Mesenteric fat pad (tissue), 1 donor: ENCODE data around the gene STAMBPL1. TPM values are rescaled to one million over a fixed set of nuclear protein-coding genes. Genes with fewer than 3 reads are reported as not detected.

Source experiments
- DNase-seq: peaks from one replicate; pipeline ENCODE4 v3.0.0-alpha.2; 2020; ENCODE audit warnings: low spot score
- total RNA-seq: library from RNA; stranded (reverse); fragmentation: NEBNext Ultra II Directional; extraction: Animal tissue kit (Norgen Biotek cat#: 25700); gene quantifications from one replicate; pipeline ENCODE4 v1.2.1, GENCODE V29; 2021
- donor health status: DM: yes; HTN: yes; CAD: no.

The STAMBPL1 gene
- total RNA-seq, 1 donor from 2014 or later: 5.1 TPM

DNA sequence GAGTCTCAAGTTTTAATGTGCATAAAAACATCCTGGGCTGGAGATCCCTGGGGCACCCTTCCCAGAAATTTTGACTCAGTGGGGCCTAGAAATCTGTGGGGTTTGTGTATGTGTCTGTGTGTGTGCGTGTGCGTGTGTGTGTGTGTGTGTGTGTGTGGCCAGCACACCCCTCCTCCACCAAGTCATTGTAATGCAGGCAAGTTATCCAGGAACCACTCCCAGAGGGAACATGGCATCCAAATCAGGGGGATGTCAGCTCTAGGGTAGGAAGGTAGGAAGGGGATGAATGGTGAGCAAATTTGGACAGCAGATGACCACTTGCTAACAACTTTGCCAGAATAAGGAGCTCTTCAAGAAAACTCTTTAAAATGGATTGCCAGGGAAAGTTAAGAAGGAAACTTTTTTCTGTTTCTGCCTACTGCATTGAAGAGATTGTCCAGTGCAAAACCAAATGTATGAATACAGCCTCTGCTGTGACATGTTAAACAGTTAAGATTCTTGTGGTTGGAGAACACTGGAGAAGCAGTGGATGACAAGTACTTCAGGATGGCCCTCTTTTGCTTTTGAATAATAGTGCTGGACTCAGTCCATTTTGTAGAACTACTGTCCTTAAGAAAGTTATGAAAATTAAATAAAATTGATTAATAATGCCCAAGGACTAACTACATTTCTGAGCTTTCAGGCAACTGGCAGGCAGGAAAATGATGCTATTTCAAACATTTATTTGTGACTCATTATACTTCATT, 12.3 kb downstream of the STAMBPL1 start:
- DNase-seq: no peak

DNA sequence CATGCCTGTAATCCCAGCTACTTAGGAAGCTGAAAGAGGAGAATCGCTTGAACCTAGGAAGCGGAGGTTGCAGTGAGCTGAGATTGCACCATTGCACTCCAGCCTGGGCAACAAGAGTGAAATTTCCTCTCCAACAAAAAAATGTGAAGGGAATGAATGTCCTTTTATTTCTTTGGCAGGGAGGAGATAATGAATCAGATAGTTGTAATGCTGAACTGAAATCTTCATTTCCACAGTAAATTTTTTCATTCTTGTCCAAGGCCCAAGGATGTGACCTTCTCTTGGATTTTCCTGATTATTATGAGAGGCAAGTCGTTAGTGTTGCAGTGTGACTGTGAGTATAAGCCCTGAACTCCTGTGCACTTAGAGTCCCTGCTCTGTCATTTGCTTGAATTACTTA, 13.6 kb downstream of the STAMBPL1 start:
- DNase-seq: no peak

DNA sequence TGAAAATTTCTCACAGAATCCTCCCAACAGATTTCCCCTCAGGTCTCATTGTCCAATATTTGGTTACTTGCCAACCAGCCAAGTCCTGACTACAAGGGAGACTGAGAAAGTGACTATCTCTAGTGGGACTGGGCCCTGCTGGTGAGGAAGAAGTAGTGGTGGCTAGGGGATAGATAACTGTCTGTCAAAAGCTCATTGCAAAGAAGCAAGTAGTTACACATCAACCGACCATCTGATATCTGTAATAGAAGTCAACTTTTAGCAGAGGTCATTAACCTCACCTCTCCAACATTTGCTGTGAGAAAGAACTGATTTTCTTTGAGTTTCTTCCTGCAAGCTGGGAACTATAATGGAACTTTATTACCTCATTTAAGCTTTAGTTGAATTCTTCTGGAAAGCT, 15.2 kb downstream of the STAMBPL1 start:
- DNase-seq: no peak

DNA sequence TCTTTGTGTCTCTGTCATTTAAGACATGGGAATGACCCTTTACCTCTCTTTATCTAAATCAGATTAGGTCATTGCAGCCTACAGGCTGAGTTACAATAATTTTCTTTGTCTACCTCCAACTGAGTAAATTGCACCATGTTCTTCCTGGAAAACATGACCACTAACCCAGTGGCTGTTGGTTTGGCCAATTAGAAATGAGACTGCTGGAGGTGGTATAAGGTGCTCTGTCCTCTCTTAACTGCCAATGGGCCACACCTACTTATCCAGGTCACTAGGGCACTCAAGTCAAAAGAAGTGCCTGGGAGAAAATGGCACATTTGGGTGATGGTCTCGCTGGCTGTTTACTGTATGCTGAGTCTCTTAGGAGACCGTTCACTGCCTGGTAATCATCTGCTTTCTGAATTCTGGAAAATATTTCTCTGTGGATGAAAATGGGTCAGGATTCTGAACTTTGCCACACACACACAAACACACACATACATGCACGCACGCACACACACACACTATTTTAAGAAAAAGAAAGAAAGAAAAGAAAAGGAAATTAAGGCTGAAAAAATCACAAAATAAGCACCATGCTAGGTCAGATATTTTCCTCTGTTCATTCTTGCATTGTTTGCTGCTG, 16.4 kb downstream of the STAMBPL1 start:
- DNase-seq: no peak

DNA sequence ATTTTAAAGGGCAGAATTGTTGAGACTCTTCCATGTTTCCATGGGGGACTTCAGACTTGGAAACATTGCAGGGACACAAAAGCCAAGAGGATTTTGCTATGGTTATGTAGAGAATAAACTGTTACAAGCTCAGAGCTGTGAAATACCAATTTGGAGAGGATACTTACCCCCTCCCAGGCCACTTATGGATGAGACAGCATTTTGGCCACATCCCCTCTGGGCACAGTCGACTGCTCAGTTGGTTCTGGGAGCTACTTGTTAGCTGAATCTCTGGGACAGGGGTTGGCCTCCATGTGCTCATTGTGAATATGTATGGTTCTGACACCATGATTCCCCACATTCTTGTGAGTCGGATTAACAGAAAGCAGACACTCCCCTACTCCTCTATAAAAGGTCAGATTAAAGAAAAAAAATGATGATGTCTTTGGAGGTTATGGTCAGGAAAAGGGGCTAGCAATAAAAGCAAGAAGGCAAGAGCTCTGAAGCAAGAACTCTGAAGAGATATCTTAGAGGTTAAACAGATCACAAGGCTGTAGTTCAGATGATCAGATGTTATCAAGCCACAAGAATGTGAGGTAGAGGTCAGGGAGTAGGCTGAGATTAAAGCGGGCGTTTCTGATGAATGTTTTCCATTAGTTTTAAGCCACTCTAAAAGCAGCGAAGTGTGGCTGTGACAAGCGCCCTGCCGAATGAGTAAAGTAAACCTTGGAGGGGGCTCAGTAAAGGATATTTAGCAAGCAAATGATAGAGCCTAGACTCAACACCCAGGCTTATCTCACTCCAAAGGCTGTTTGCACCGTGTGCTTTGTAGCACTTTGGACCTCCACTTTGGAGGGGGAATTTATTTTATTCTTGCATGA, 17.2 kb downstream of the STAMBPL1 start:
- DNase-seq: no peak

DNA sequence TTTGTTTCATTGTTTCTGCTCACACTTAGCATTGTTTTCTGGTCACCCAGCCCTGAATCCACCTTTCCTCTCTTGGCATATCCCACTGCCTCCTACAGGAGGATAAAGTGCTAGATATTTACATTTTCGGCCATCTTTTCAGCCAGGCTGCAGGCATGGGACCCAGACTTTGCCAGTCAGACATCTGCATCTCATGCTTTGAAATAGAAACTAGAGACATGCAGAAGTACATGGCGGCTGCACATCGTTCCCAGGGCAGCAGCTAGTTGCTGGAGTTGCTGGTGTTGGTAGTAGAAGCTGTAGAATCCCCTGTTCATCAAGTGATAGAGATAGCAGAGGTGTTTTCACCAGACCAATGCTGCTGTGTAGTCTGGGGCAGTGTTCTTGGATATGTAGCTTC, 18.7 kb downstream of the STAMBPL1 start:
- no peak for DNase-seq

DNA sequence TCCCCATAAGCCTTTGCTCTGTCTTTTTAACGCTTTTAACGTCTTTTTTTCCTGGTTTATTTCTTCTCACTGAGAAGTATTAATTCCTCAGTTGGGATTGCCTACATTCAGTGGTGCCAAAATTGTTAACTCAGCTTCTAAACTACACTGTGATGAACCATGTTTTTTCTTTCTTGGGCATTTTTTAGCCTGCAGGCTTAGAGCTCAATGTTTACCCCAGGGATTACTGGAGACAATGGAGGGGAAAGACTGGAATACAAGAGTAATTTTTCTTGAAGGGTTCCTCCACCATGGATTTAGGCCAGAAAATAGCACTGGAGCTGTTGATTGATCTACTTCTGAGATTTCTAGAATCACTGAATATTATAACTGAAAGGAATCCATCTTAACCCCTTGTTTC, 19.8 kb downstream of the STAMBPL1 start:
- DNase-seq: no peak

DNA sequence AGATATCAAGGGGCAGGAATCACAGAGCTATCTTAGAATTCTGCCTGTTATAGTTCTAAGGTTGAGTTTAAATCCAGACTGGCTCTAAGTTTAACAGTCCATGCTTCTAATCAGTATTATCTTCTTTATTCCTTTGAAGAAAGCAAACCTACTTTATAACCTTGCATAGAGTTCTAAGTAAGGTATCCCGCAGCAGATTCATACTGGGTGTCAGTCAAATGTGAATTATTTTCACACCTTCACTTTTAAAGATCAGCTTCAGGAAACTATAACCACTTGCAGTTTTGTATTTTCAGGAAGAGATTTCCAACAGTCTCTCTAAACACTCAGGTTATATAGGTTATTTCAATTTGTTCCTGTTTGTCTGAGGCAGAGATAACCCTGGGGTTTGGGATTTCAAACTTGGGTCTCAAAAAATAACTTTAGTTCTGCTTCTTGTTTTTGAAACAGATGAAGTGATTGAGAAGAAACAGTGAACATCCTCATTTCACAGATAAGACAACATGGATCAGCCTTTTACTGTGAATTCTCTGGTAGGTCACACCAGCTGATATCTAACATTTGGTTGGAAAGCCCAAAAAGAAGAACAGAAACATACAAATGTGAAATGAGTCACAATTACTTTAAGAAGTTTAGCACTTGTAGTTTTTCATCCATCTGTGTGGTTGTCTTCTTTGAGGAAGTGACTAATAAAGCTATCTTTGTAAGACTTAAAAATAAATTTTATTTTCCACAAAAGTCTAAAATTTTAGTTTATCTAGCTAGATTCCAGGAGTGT, 21.4 kb downstream of the STAMBPL1 start:
- DNase-seq: no peak

DNA sequence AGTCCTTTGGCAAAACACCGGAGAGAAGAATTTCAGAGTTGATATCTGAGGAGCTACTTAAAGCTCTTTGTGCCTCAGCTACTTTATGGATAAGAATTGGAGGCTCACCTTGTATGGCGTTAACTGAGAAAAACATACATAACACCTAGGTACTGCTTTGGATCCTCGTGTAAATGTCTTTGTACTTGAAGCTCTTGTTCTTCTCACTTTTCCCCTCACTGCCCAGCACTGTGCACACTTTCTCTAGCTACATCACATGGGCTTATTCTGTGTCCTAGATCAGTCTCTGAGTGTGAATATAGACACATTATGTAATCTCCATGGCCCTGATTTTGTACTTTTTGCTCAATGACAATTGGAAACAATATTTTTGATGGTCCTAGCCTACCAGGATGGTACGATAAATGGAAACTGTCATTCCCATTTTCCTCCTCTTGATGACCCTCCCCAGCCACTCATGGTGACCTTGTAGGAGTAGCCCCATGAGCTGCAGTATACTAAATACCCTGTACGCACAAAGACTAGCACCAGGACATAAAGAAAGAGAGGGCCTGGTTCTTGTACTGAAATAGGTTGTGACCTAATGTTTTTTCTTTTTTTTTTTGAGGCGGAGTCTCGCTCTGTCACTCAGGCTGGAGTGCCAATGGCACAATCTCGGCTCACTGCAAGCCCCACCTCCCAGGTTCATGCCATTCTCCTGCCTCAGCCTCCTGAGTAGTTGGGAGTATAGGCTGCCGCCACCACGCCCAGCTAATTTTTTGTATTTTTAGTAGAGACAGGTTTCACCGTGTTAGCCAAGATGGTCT, 22.1 kb downstream of the STAMBPL1 start:
- DNase-seq: no peak

- DNase-seq: no peak
Observed at GRCh38 chr10:88903715-88904114, 23.7 kb downstream of the STAMBPL1 start.

GRCh38 chr10:88906921-88907320, 26.9 kb downstream of the STAMBPL1 start:
- DNase-seq: no peak

- DNase-seq: no peak
Observed at GRCh38 chr10:88908194-88908593, 28.1 kb downstream of the STAMBPL1 start.

DNA sequence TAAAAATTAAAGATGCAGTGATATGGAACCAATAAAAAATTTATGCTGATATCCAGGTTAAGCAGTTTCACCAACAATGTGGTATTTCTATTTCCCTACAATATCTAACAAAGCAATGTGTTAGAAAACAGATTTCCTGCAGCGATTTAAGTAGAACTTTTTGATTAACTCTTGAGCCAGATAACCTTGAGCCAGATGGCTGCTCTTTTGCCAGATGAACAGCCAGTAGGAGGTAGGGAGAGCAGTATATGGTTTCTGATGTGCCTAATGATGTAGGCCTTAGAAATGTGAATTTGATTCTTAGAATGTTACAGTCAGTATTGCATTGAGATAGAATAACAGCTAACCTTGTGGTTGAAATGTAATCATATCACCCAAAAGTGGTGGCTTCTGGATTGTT, 31.1 kb downstream of the STAMBPL1 start:
- DNase-seq: no peak

DNA sequence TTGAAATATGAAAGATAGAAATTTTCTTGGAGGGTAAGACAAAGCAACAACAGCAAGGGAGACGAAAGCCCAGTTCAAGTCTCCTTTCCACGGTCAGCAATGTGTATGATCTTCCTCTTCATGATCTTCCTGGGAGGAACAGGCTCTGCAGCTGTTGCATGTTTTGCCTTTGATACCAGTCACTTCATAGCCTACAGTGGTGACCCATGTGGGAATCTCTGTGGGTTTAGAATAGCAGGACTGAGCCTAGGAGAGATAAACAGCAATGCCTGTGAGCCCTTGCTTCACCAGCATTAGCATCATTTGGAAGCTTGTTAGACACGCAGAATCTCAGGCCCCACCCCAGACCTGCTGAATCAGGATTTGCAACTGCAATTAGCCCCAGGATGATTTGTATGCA, 31.8 kb downstream of the STAMBPL1 start:
- DNase-seq: no peak

DNA sequence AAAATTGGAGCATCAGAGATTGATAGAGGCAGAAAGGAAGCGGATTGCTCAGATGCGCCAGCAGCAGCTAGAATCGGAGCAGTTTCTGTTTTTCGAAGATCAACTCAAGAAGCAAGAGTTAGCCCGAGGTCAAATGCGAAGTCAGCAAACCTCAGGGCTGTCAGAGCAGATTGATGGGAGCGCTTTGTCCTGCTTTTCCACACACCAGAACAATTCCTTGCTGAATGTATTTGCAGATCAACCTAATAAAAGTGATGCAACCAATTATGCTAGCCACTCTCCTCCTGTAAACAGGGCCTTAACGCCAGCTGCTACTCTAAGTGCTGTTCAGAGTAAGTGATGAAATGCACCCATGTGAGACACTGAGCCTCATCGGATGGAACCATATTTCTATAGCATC, 33.1 kb downstream of the STAMBPL1 start:
- no peak for DNase-seq

GRCh38 chr10:88913788-88914187, 33.7 kb downstream of the STAMBPL1 start:
- DNase-seq: no peak

DNA sequence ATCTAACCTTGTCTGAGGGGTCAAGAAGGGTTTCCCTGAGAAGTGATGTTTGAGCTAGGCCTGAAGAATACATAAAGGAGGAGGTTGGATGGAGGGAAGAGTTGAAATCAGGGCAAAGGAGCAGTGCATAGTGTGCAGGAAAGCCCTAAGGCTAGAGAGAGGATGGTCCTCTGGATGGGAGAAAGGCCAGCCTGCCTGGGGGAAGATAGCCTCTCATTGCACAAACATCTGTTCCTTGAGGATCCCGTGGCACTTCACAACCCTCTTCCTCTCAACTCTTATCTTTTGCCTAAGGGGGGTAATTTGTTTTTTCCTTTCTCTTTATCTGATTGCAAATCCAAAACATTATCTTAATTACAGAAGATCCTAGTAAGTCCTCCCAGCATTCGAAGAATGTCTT, 35.7 kb downstream of the STAMBPL1 start:
- DNase-seq: no peak

- DNase-seq: no peak
Observed at GRCh38 chr10:88916231-88916630, 36.2 kb downstream of the STAMBPL1 start.

- no peak for DNase-seq
Observed at GRCh38 chr10:88916986-88917385, 36.9 kb downstream of the STAMBPL1 start.

DNA sequence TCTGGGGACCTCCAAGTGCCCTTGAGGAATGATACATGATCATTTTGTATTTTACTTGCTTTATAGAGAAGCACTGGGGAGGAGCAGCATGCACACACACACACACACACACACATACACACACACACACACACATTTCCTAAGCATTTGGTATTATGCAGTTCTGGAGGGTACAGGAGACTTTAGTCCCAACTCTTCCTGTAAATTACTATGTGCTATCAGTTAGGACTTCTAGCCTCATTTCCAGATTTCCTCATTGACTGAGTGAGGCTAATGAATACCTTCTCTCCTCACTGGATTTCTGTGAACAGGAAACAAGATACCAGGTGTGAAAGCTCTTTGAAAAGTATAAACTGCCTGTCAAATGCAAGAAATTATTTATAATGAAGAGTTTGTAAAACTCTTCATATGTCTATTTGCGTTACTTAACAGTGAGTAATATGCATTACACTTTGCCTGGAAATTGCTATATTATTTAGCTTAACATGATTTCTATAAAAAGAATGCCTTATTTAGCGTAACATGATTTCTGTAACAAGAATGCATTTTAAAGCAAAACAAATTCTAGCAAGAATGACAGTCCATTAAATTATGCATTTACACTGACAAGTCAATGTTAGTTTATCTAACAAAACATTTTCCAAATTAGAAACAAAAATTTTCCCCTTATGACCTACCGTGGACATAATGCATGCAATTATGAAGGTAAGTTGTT, 38.3 kb downstream of the STAMBPL1 start:
- no peak for DNase-seq
